IPS-18a (cell line): ENCODE data around the gene AGXT2.
"Not testable (repeated sequence)": the region's sequence is repeated elsewhere in the genome, so short reads cannot be mapped to it uniquely, and the experiment has no call there.

Source experiments
- H3K27ac ChIP-seq: one replicate; pipeline ENCODE4 v1.5.1; 2013; ENCODE audit warnings: low read length
- H3K27me3 ChIP-seq: one replicate; pipeline ENCODE4 v1.6.1; 2013; ENCODE audit warnings: mild to moderate bottlenecking, low read length; ENCODE audit not compliant: control insufficient read depth, insufficient read depth
- H3K36me3 ChIP-seq: one replicate; pipeline ENCODE4 v1.6.1; 2013; ENCODE audit warnings: low read depth, low read length; ENCODE audit not compliant: control insufficient read depth
- H3K4me1 ChIP-seq: one replicate; pipeline ENCODE4 v1.6.1; 2013; ENCODE audit warnings: low read depth, low read length; ENCODE audit not compliant: control insufficient read depth
- H3K4me3 ChIP-seq: one replicate; pipeline ENCODE4 v1.5.1; 2013; ENCODE audit warnings: low read length
- H3K9ac ChIP-seq: one replicate; pipeline ENCODE4 v1.6.1; 2013; ENCODE audit warnings: mild to moderate bottlenecking, low read length, moderate library complexity
- H3K9me3 ChIP-seq: one replicate; pipeline ENCODE4 v1.6.1; 2013; ENCODE audit warnings: low read depth, low read length; ENCODE audit not compliant: control insufficient read depth

AGXT2 gene

GRCh38 chr5:35050541-35051126 is 2.9 kb upstream of the AGXT2 start:
- no peaks in the 10 kb centered on the region for H3K36me3 ChIP-seq
- no peak overlapping the region for H3K27ac ChIP-seq
- H3K9ac ChIP-seq, result no peak overlapping the region
- H3K4me1 ChIP-seq, result peaks cover 10% of the 10 kb centered on the region
- no peaks in the 10 kb centered on the region for H3K27me3 ChIP-seq
- no peak overlapping the region for H3K4me3 ChIP-seq
- H3K9me3 ChIP-seq, result no peaks in the 10 kb centered on the region

GRCh38 chr5:35048910-35049309 is 1.2 kb upstream of the AGXT2 start:
- Histone ChIP-seq H3K4me1 (no peaks in the 10 kb centered on the region), H3K36me3 (no peaks in the 10 kb centered on the region), H3K27ac (no peak overlapping the region), H3K9me3 (no peaks in the 10 kb centered on the region), H3K9ac (no peak overlapping the region), H3K4me3 (no peak overlapping the region), H3K27me3 (no peaks in the 10 kb centered on the region)

DNA sequence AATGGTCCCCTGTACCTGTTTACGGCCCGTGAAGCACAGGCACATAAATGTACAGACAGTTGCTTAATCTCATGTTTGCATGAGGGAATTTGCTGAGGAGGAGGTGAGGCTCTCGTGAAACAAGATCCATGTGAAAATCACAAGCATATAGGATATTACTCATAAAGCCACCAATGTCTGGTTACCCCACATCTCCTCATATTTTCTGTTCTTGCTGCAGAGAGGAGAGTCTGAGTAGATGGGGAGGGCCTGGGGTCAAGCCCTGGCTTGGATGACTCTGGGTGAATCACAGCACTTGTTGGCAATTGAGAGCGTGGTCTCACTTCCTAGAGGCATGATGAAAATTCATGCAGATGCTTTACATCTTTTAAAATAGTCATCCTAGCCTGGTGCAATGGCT is 975 bp downstream of the AGXT2 start:
- peaks cover 4% of the 10 kb centered on the region for H3K4me1 ChIP-seq

GRCh38 chr5:35045280-35045679 is 2.5 kb downstream of the AGXT2 start:
- Histone ChIP-seq H3K9ac (no peak overlapping the region), H3K9me3 (no peaks in the 10 kb centered on the region), H3K4me3 (no peak overlapping the region), H3K27me3 (no peaks in the 10 kb centered on the region), H3K4me1 (peaks cover 4% of the 10 kb centered on the region), H3K36me3 (no peaks in the 10 kb centered on the region), H3K27ac (no peak overlapping the region)

More for the DNA sequence above, 975 bp downstream of the AGXT2 start:
- no peaks in the 10 kb centered on the region for H3K36me3 ChIP-seq
- H3K27ac ChIP-seq, result no peak overlapping the region
- H3K27me3 ChIP-seq, result no peaks in the 10 kb centered on the region
- no peaks in the 10 kb centered on the region for H3K9me3 ChIP-seq
- H3K9ac ChIP-seq, result no peak overlapping the region
- H3K4me3 ChIP-seq, result no peak overlapping the region

- no peaks in the 10 kb centered on the region for H3K9me3 ChIP-seq
- no peak overlapping the region for H3K27ac ChIP-seq
- no peaks in the 10 kb centered on the region for H3K27me3 ChIP-seq
- no peaks in the 10 kb centered on the region for H3K36me3 ChIP-seq
- no peak overlapping the region for H3K4me3 ChIP-seq
- peaks cover 4% of the 10 kb centered on the region for H3K4me1 ChIP-seq
- no peak overlapping the region for H3K9ac ChIP-seq
Observed at GRCh38 chr5:35044649-35045048, 3.1 kb downstream of the AGXT2 start.

DNA sequence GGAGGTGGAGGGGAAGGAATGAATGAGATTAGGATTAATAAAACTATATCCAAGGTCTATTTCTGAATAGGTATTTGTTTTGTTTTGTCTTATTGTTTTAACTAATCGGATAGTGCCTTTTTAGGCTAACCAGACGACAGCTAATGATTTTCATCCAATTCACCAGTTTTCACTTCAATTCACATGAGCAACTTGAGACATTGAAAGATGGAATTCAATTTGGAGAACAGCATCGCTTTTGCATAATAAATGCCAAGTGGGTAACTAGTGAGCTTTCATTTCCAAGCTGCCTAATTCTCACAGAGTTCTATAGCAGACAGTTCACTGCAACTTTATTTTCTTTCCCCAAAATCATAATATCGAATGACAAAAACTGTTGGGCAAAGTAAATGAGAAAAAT is 5.0 kb downstream of the AGXT2 start:
- H3K27me3 ChIP-seq, result no peaks in the 10 kb centered on the region
- no peaks in the 10 kb centered on the region for H3K9me3 ChIP-seq

GRCh38 chr5:35041261-35041660 is 6.5 kb downstream of the AGXT2 start:
- no peaks in the 10 kb centered on the region for H3K9me3 ChIP-seq
- H3K4me3 ChIP-seq, result no peak overlapping the region
- no peaks in the 10 kb centered on the region for H3K36me3 ChIP-seq
- H3K27me3 ChIP-seq, result no peaks in the 10 kb centered on the region
- no peak overlapping the region for H3K27ac ChIP-seq
- H3K9ac ChIP-seq, result no peak overlapping the region
- H3K4me1 ChIP-seq, result peaks cover 4% of the 10 kb centered on the region

More for the DNA sequence above, 5.0 kb downstream of the AGXT2 start:
- Histone ChIP-seq H3K9ac (no peak overlapping the region), H3K4me1 (peaks cover 4% of the 10 kb centered on the region), H3K36me3 (no peaks in the 10 kb centered on the region), H3K27ac (no peak overlapping the region), H3K4me3 (no peak overlapping the region)

DNA sequence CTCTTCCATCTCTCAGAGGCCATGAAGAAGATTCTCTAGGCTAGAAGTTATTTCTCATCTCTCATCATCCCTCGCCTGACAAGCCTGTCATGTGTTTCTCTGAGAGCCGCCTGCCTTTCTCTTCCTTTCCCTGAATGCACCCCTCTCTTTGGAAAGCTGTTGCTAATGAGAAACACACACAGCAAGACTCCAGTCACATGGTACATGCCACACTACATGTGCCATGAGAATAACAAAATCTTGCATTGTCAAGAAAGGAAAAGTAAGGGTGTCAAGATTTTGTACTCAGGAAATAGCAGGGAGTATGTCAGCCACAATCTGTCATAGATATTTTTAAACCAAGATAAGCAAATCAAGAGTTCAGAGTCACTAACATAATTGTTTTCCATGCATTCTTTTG is 8.9 kb downstream of the AGXT2 start:
- Histone ChIP-seq H3K27ac (no peak overlapping the region), H3K27me3 (no peaks in the 10 kb centered on the region), H3K4me3 (no peak overlapping the region), H3K36me3 (no peaks in the 10 kb centered on the region), H3K4me1 (peaks cover 4% of the 10 kb centered on the region), H3K9ac (no peak overlapping the region), H3K9me3 (no peaks in the 10 kb centered on the region)

DNA sequence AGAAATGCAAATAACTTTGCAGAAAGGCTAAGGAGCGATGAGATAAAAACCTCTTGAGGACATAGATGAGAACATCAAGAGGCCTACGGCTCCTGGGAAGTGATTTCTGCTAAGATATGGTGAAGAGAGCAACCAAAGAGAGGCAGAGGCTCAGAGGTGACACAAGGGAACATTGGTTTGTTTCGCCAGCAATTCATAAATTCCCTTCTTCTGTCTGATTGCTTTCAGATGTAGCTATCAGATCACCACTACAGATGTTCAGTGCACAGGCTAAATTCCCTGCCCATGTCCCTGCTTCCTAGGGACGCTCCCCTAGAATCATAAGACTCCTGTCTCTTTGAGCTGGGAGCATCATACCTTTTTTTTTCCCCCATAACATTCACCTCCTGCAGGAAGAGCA is 11.2 kb downstream of the AGXT2 start:
- H3K4me1 ChIP-seq, result no peaks in the 10 kb centered on the region

GRCh38 chr5:35035929-35036328 is 11.8 kb downstream of the AGXT2 start:
- not testable (repeated sequence) for H3K9ac ChIP-seq

More for the DNA sequence above, 11.2 kb downstream of the AGXT2 start:
- H3K27me3 ChIP-seq, result no peaks in the 10 kb centered on the region
- no peaks in the 10 kb centered on the region for H3K9me3 ChIP-seq
- no peak overlapping the region for H3K4me3 ChIP-seq
- H3K36me3 ChIP-seq, result no peaks in the 10 kb centered on the region
- no peak overlapping the region for H3K9ac ChIP-seq
- H3K27ac ChIP-seq, result no peak overlapping the region

GRCh38 chr5:35035271-35035670 is 12.5 kb downstream of the AGXT2 start:
- Histone ChIP-seq H3K27ac (no peak overlapping the region), H3K9ac (no peak overlapping the region), H3K4me3 (no peak overlapping the region), H3K36me3 (no peaks in the 10 kb centered on the region), H3K4me1 (no peaks in the 10 kb centered on the region), H3K9me3 (no peaks in the 10 kb centered on the region), H3K27me3 (no peaks in the 10 kb centered on the region)

More at GRCh38 chr5:35035929-35036328, 11.8 kb downstream of the AGXT2 start:
- H3K36me3 ChIP-seq, H3K27me3 ChIP-seq, H3K4me1 ChIP-seq, H3K9me3 ChIP-seq, H3K4me3 ChIP-seq, H3K27ac ChIP-seq: not testable (repeated sequence)

DNA sequence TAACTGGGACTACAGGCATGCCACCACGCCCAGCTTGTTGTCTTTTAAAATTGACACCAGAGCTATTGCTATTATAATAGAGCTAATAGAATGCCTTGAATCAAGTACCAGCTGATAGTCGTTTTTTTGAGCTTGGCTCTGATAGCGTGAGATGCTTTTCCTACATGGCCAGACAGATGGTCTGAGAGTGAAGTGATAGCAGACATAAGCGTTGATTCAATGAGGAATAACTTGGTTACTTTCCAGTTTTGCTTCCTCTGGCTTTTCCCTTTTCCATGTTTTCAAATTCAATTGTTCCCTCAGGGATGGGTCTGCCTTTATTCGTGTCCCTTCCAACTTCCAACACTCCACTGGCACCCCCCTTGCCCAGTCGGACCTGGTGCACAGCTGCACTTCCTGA is 15.4 kb downstream of the AGXT2 start:
- Histone ChIP-seq H3K4me1 (no peaks in the 10 kb centered on the region), H3K4me3 (no peak overlapping the region), H3K36me3 (no peaks in the 10 kb centered on the region), H3K9ac (no peak overlapping the region), H3K27me3 (no peaks in the 10 kb centered on the region), H3K9me3 (no peaks in the 10 kb centered on the region), H3K27ac (no peak overlapping the region)
